C4-2B (cell line): ENCODE results near the gene TEKT5.

ENCODE experiments used
- CTCF ChIP-seq: fragments of 450-650 bp; conservative IDR thresholded peaks from 2 replicates; pipeline ENCODE4 v1.5.1; 2017; ENCODE audit warnings: mild to moderate bottlenecking
- ZFX ChIP-seq: fragments of 450-650 bp; IDR thresholded peaks from 2 replicates; pipeline ENCODE4 v1.6.1; 2017

DNA sequence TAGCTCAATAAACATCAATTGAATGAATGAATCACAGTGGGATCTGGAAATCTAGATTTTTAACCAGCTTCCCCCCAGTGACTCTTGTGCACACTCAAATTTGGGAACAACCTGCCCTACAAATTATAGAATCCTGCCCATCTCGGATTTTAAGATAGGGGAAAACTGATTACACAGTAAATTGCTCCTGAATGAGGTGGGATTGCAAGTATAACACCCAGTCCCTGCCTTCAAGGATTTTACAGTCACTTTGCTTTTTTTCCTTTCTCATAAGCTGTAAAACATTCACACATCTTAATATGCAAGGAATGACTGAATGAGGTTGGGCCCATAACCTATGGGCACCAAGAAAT, 48.5 kb downstream of the TEKT5 start:
- TF ChIP-seq CTCF (no peak), ZFX (no peak)
